Measurements from ENCODE around the gene DENND1C. TPM values are rescaled to one million over a fixed set of nuclear protein-coding genes. Genes with fewer than 3 reads are reported as not detected.
"Not testable (repeated sequence)": the region's sequence is repeated elsewhere in the genome, so short reads cannot be mapped to it uniquely, and the experiment has no call there.

DENND1C gene
- total RNA-seq, 1 donor from 2014 or later: not detected

GRCh38 chr19:6508028-6508771 is 26.6 kb upstream of the DENND1C start:
- DNase-seq: not testable (repeated sequence)

- no peak for DNase-seq
Measured at GRCh38 chr19:6503407-6504201, 22.0 kb upstream of the DENND1C start.

GRCh38 chr19:6501740-6502648 is 20.4 kb upstream of the DENND1C start, which contains the start of gene TUBB4A:
Gene TUBB4A, minus strand, starts transcription at chr19:6502309. Its CDS starts 97 bp downstream, at chr19:6502212.
- peak; percentile 75 for DNase-seq

- DNase-seq: no peak
Measured at GRCh38 chr19:6500837-6501739, 19.5 kb upstream of the DENND1C start.

GRCh38 chr19:6499052-6499790 is 17.6 kb upstream of the DENND1C start:
- no peak for DNase-seq

- no peak for DNase-seq
Measured at GRCh38 chr19:6498294-6499036, 16.9 kb upstream of the DENND1C start.

GRCh38 chr19:6495947-6496346 is 14.4 kb upstream of the DENND1C start:
- no peak for DNase-seq

DNA sequence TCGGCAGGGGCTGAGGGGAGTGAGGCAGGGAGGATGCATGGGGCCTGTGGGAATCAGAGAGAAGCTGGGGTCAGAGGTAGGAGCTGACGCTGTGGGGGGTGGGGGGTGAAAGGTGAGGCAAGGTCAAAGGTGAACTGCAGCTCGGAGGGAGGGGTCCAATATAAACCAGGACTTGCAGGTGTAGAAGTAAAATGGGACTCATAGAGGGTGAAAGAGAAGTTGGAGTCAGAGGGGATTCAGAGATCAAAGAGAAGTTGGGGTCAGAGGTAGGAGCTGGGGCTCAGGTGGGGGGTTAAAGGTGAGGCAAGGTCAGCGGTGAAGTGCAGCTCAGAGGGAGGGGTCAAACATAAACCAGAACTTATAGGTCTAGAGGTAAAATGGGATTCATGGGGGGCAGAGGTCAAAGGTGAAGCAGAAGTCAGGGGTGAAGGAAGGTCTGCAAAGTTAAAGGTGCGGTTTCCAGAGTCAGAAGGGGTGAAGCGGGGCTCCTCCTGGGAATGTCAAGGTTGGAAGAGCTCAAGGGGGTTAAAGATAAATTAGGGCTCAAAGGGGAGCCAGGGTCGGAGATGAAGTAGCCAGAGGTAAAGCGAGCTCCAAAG is 12.9 kb upstream of the DENND1C start:
- DNase-seq: no peak

- peak; percentile 53 for DNase-seq
Measured at GRCh38 chr19:6491802-6492592, 10.4 kb upstream of the DENND1C start.

DNA sequence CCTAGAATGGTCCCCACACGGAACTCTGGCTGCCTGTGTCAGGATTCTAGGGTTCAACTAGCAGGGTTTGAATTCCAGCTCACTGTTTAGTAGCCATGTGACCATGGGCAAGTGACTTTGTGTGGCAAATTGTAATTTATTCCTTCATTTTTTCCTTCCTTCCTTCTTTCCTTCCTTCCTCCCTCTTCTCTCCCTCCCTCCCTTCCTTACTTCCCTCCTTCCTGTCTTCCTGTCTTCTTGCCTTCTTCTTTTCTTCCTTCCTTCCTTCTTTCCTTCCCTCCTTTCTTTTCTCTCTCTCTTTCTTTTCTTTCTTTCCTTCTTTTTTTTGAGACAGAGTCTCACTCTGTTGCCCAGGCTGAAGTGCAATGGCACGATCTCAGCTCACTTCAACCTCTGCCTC is 8.5 kb upstream of the DENND1C start:
- DNase-seq: no peak

DNA sequence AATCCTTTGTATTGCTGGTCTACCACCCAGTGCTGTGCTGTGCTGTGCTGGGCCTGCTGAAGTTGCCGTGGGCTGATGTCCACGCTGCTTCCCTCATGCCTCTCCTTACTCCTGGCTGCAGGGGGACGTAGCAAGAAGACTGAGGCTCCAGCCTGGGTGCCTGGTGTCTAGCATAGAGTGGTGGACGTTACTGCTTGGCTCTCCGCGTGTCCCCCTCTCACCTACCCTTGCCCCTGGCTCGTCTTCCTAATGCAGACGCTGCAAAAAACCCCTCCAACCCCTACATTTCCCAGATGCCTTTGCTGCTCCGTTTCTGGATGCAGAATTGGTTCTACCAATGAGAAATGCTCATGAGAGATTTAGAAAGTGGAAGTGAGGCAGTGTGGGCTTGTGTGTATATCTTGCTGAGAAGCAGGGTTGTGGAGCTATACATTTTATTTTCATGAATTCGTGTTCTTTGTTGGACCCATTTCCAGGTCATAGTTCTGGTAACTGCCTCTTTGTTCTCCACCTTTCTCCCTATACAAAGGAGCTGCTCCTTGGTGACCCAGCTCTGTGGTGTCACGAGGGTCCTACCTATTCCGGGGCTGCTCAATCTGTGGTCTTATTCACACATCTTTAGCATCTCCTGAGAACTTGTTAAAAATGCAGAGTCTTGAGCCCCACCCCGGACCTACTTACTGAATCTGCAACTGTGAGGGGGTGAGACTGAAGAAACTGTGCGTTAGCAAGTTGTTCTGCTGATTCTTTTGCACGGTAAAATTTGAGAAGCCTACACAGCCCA is 7.9 kb upstream of the DENND1C start:
- DNase-seq: no peak

DNA sequence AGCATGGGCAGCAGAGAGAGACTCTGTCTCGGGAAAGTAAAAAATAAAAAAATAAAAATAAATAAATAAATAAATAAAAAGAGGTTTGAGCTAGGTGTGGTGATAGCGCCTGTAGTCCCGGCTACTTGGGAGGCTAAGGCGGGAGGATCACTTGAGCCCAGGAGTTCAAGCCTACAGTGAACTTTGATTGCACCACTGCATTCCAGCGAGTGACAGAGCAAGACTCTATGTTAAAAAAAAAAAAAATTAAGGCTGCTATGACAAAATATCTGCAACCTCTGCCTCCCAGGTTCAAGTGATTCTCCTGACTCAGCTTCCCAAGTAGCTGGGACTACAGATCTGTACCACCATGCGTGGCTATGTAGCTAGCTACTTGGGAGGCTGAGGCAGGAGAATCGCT is 3.2 kb upstream of the DENND1C start:
- DNase-seq: no peak

GRCh38 chr19:6484230-6484629 is 2.6 kb upstream of the DENND1C start:
- DNase-seq: no peak

DNA sequence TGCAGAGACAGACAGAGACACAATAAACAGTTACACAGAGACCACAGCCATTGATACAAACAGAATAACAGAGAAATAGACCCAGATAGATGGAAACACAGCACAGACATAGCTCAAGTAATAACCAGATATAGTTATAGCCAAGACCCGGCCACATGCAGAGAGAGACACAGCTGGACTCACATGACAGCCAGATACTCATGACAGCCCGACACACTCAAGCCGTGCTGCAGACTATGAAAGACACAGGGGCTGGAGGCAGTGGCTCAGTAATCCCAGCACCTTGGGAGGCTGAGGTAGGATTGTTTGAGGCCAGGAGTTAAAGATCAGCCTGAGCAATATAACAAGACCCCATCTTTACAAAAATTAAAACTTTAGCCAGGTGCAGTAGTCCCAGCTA is 1.6 kb upstream of the DENND1C start:
- no peak for DNase-seq

DNA sequence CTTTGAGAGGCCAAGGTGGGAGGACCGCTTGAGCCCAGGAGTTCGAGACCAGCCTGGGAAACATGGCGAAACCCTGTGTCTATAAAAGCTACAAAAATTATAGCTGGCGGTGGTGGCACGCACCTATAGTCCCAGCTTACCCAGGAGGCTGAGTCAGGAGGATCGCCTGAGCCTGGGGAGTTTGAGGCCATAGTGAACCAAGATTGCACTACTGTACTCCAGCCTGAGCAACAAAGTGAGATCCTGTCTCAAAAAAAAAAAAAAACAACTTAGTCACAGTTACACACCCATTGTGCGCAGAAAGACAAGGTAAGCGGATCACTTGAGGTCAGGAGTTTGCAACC is 728 bp upstream of the DENND1C start:
- no peak for DNase-seq

DNA sequence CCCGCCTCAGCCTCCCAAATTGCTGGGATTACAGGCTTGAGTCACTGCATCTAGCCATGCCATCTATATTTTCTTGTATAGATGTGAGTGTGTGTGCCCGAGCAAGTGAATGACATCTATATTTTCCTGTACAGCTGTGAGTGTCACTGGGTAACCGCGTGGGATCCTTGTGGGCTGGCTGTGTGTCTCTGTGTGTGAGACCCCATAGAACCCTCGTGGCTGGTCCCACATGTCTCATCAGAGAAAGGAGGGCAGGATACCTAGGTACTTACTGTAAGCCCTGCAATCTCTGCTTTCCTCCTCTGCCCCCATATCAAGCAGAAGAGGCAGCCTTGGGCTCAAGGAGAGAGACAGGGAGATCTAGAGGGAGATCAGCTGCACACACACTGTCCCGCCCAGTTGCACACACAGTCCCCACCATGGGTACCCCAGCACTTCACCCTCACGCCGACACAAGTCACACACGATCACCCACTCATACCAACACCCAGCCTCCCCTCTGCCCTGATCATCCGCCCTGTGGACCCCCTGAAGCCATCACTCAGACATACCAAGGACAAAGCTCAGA is 655 bp downstream of the DENND1C start:
- DNase-seq: no peak

DNA sequence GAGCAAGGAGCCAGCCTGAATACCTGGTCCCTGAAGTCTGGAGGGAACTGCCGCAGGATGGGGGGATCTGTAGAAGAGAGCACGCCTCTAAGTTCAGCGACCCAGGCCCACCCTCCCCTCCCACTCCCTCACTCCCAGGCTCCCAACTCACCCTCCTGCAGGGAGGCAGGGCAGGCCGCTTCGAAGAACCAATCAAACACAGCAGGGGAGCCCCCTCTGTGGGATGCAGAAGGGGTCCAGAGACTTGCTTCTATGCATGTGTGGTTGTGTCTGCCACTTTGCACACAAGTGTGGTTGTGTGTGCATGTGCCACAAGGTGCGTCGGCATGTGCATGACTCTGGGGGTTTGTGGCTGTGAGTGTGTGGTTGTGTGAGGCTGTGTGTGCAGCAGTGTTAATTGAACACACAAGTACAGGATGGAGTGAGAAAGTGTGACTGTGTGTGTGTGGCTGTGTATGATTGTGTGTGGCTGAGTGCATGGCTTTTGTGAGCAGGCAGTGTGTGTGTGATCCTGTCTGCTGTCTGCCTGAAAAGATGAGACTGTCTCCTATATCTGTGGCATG is 1.7 kb downstream of the DENND1C start:
- no peak for DNase-seq
